Spleen (tissue), 11 donors: Measurements from ENCODE around the gene C1QA. TPM values are rescaled to one million over a fixed set of nuclear protein-coding genes. Genes with fewer than 3 reads are reported as not detected.

Experiments
- DNase-seq: peaks from one replicate; pipeline ENCODE4 v3.0.0-alpha.2; 2020
- H3K27ac ChIP-seq, 8 donors: fragments of 200-600 bp; sonication (generic) in 7 of 8; 1 replicate in 4 of 8; 2 replicates in 4 of 8; pipeline versions ENCODE4 v1.5.0 to v1.8.0; 2016 to 2021; ENCODE audit warnings: inconsistent platforms in 4 of 8, mild to moderate bottlenecking in 4 of 8, moderate library complexity in 1 of 8
- H3K27me3 ChIP-seq, 7 donors: fragments of 200-600 bp; sonication (generic) in 6 of 7; replicated peaks in 1 of 7; 1 replicate in 4 of 7; 2 replicates in 3 of 7; pipeline versions ENCODE4 v1.5.0 to v1.8.0; 2016 to 2021; ENCODE audit warnings: inconsistent platforms in 3 of 7, mild to moderate bottlenecking in 1 of 7
- H3K36me3 ChIP-seq, 6 donors: fragments of 200-600 bp; sonication (generic) in 5 of 6; 1 replicate in 4 of 6; 2 replicates in 2 of 6; pipeline versions ENCODE4 v1.5.0 to v1.8.0; 2016 to 2021; ENCODE audit warnings: inconsistent platforms in 2 of 6
- H3K4me1 ChIP-seq, 6 donors: fragments of 200-600 bp; sonication (generic) in 5 of 6; 1 replicate in 3 of 6; 2 replicates in 3 of 6; pipeline versions ENCODE4 v1.5.0 to v1.8.0; 2016 to 2021; ENCODE audit warnings: inconsistent platforms in 3 of 6
- H3K4me3 ChIP-seq, 8 donors: fragments of 200-600 bp; sonication (generic) in 7 of 8; 1 replicate in 4 of 8; 2 replicates in 4 of 8; pipeline versions ENCODE4 v1.5.0 to v1.8.0; 2016 to 2021; ENCODE audit warnings: inconsistent platforms in 4 of 8, mild to moderate bottlenecking in 4 of 8, moderate library complexity in 2 of 8
- H3K9me3 ChIP-seq, 8 donors: fragments of 200-600 bp; sonication (generic) in 7 of 8; 1 replicate in 4 of 8; 2 replicates in 4 of 8; pipeline versions ENCODE4 v1.5.0 to v1.8.0; 2016 to 2021; ENCODE audit warnings: inconsistent platforms in 4 of 8
- CTCF ChIP-seq, 11 experiments: fragments of 200-600 bp in 7 of 11; fragments of 450-650 bp in 4 of 11; sonication (generic) in 4 of 11; IDR thresholded peaks in 8 of 11; conservative IDR thresholded peaks in 3 of 11; 1 replicate in 7 of 11; 2 replicates in 4 of 11; pipeline versions ENCODE4 v1.4.0 to v1.8.0; 2016 to 2021; ENCODE audit warnings: antibody characterized with exemption in 11 of 11, inconsistent platforms in 4 of 11, mild to moderate bottlenecking in 1 of 11
- POLR2A ChIP-seq, 3 donors: fragments of 450-650 bp; IDR thresholded peaks; one replicate each; pipeline ENCODE4 v1.5.1; 2017; ENCODE audit warnings: antibody characterized with exemption in 3 of 3, mild to moderate bottlenecking in 1 of 3
- POLR2AphosphoS5 ChIP-seq, 3 donors: sonication (generic); formaldehyde crosslinking; IDR thresholded peaks; one replicate each; pipeline ENCODE4 v1.5.1; 2017; ENCODE audit warnings: antibody characterized with exemption in 3 of 3
- WGBS, 5 donors: extraction: QIAGEN DNeasy Blood & Tissue Kit in 3 of 5; methylation state at CpG; one replicate each; pipeline versions ENCODE4 v1.1.5 to v1.1.7; 2013 to 2018; 5-methylcytosine and 5-hydroxymethylcytosine counted together
- intact Hi-C: fragments of 100-400 bp; cut with DNase I; formaldehyde crosslinking; loops from one replicate; pipeline ENCODE4 v1.15.0; 2023; ENCODE audit warnings: low total_unique reads
- polyA plus RNA-seq, 3 donors: library from polyadenylated mRNA; stranded (reverse); fragments of 200-250 nt; gene quantifications; one replicate each; pipeline ENCODE4 v1.2.1, GENCODE V29; 2013
- total RNA-seq, 7 donors: library from RNA; depleted of rRNA in 3 of 7; stranded (reverse); fragments of >200 nt in 3 of 7; fragmentation: NEBNext Ultra II Directional in 4 of 7; extraction: Animal tissue kit (Norgen Biotek cat#: 25700) in 4 of 7; gene quantifications; one replicate each; pipeline versions ENCODE4 v1.1.0 to v1.2.1, GENCODE V29; 2016 to 2021
- donor health status: healthy with polysubstance abuse.
- donor health status: DM: no; HTN: no; CAD: no; lungs with moderate emphysema.
- donor health status: DM: no; HTN: no; CAD: no.
- donor health status: Bipolar disorder and iron deficiency.
- donor health status: healthy.
- donor health status: DM: no; HTN: no; CAD: no.
- donor health status: DM: yes; HTN: yes; CAD: no.

Gene C1QA
- total and polyA plus RNA-seq, 10 donors, result 296 to 1,485 (median 925) TPM

GRCh38 chr1:22612671-22613571, 23.5 kb upstream of the C1QA start:
- H3K27me3 ChIP-seq, result peaks cover 0 to 100% (median 11%) of the 10 kb centered on the region in 7 donors
- H3K4me1 ChIP-seq, result no peaks in the 10 kb centered on the region
- no peaks in the 10 kb centered on the region for H3K9me3 ChIP-seq
- TF ChIP-seq CTCF (IDR thresholded peaks at IDR 0.05 in 8 of 11, conservative IDR thresholded peaks at IDR 0.05 in 3 of 11), result no peak
- TF ChIP-seq POLR2A (IDR thresholded peaks at IDR 0.05), result no peak
- H3K4me3 ChIP-seq, result no peak overlapping the region
- no peak for DNase-seq
- intact Hi-C loops, result no loop called here
- no peak overlapping the region for H3K27ac ChIP-seq
- 47 to 57% (median 50%) methylated on average over 12 of the region's 12 CpGs for WGBS, 5 donors
- no peaks in the 10 kb centered on the region for H3K36me3 ChIP-seq

GRCh38 chr1:22613572-22613918, 22.9 kb upstream of the C1QA start:
- Histone ChIP-seq H3K9me3 (no peaks in the 10 kb centered on the region), H3K36me3 (no peaks in the 10 kb centered on the region), H3K4me3 (no peak overlapping the region), H3K27me3 (peaks cover 0 to 100% (median 16%) of the 10 kb centered on the region in 7 donors), H3K4me1 (no peaks in the 10 kb centered on the region), H3K27ac (no peak overlapping the region)
- 49 to 76% (median 69%) methylated on average over 4 to 5 of the region's 5 CpGs for WGBS, 5 donors
- DNase-seq, result no peak
- TF ChIP-seq POLR2AphosphoS5 (IDR thresholded peaks at IDR 0.05), result no peak
- TF ChIP-seq CTCF (IDR thresholded peaks at IDR 0.05 in 8 of 11, conservative IDR thresholded peaks at IDR 0.05 in 3 of 11), result no peak
- no peak for TF ChIP-seq POLR2A (IDR thresholded peaks at IDR 0.05)
- intact Hi-C loops, result no loop called here

- no peak overlapping the region for H3K27ac ChIP-seq
- no peaks in the 10 kb centered on the region for H3K4me1 ChIP-seq
- H3K4me3 ChIP-seq, result no peak overlapping the region
- no peak for TF ChIP-seq POLR2A (IDR thresholded peaks at IDR 0.05)
- no peak for TF ChIP-seq POLR2AphosphoS5 (IDR thresholded peaks at IDR 0.05)
- TF ChIP-seq CTCF (IDR thresholded peaks at IDR 0.05 in 8 of 11, conservative IDR thresholded peaks at IDR 0.05 in 3 of 11), result no peak
- 55 to 73% (median 63%) methylated on average over 2 to 12 of the region's 12 CpGs for whole genome bisulfite sequencing, 5 donors
- no peaks in the 10 kb centered on the region for H3K36me3 ChIP-seq
- no peaks in the 10 kb centered on the region for H3K9me3 ChIP-seq
- H3K27me3 ChIP-seq, result peaks cover 0 to 100% (median 16%) of the 10 kb centered on the region in 7 donors
- no peak for DNase-seq
- intact Hi-C loops, result no loop called here
Measured at GRCh38 chr1:22613951-22614350, 22.5 kb upstream of the C1QA start.

GRCh38 chr1:22615886-22616285, 20.5 kb upstream of the C1QA start:
- peaks cover 0 to 100% (median 19%) of the 10 kb centered on the region in 7 donors for H3K27me3 ChIP-seq
- no peaks in the 10 kb centered on the region for H3K4me1 ChIP-seq
- H3K36me3 ChIP-seq, result no peaks in the 10 kb centered on the region
- H3K4me3 ChIP-seq, result no peak overlapping the region
- no peak for DNase-seq
- H3K27ac ChIP-seq, result no peak overlapping the region
- no peaks in the 10 kb centered on the region for H3K9me3 ChIP-seq
- intact Hi-C loops, result no loop called here
- 32 to 68% (median 53%) methylated on average over 2 of the region's 2 CpGs for WGBS, 5 donors
- no peak for TF ChIP-seq POLR2A (IDR thresholded peaks at IDR 0.05)
- no peak for TF ChIP-seq CTCF (IDR thresholded peaks at IDR 0.05 in 8 of 11, conservative IDR thresholded peaks at IDR 0.05 in 3 of 11)
- TF ChIP-seq POLR2AphosphoS5 (IDR thresholded peaks at IDR 0.05), result no peak
